ENCODE results near the gene DRC7.

GRCh38 chr16:57666353-57667047 lies 28.1 kb upstream of the DRC7 start:
- TF ChIP-seq CTCF (IDR thresholded peaks at IDR 0.05) (no peak), POLR2A (IDR thresholded peaks at IDR 0.05) (no peak)

Data from esophagus squamous epithelium (tissue), 4 donors.